Stimulated activated naive CD8-positive, alpha-beta T cell treated with anti-CD3 and anti-CD28 coated beads, Interleukin-15, Interleukin-2, amounts not matched to agents 100 U/mL and 50 U/mL, for 24 hours (primary cell): ENCODE data around the gene FRMD3.
"Not testable (repeated sequence)": the region's sequence is repeated elsewhere in the genome, so short reads cannot be mapped to it uniquely, and the experiment has no call there.

Experiments
- ATAC-seq: fragments of 150-1000 bp; cut with Tn5 transposase; one replicate; pipeline ENCODE4 v1.10.0; 2021
- DNase-seq: peaks from one replicate; pipeline ENCODE4 v3.0.0; 2021

FRMD3 gene

DNA sequence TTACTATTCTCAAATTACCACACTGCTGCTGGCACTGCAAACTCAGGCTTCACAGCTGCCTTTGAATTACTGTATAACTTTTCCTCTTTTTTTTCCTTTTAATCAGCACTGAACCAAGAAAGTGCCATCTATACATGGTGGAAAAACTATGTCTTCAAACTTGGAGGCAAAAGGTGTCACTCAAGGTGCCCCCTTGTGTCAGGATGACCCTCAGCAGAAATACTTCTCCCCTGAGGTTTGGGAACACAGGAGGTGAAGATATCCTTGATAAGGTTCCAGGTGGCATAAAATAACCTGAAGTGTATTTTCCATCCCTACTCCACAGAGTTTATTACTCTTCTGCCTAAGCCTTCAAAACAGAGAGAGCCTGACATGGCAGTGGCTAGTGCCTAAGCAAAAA lies 14.5 kb downstream of the FRMD3 start:
- ATAC-seq = no peak
- DNase-seq = no peak

DNA sequence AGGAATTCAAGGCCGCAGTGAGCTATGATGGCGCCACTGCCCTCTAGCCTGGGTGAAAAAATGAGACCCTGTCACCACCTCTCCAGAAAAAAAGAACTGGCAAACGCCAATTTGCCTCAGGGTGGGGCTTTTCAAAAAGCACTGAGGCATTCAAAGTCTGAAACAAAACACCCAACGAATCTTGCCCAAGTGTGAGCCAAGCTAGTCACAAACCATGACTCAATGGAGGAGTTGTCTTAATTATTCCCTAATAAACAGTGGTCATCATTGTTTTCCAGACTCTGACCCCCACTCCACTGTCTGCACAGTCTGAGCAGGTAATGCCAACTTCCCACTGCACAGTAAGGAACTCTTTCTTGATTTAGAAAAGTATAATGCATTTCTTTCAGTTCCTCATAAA lies 16.8 kb downstream of the FRMD3 start:
- ATAC-seq (no peak), DNase-seq (no peak)

DNA sequence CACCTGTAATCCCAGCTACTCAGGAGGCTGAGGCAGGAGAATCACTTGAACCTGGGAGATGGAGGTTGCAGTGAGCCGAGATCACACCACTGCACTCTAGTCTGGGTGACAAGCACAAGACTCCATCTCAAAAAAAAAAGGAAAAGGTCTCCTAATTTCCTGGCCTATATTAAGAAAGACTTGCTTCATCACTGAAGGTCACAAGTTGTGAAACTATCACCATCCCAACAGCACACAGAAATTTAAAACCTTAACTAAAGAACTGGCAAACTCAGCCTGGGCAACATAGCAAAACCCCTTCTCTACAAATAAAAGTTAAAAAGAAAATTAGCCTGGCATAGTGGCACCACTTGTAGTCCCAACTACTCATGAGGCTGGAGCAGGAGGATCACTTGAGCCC lies 17.2 kb downstream of the FRMD3 start:
- no peak for ATAC-seq
- DNase-seq = no peak

DNA sequence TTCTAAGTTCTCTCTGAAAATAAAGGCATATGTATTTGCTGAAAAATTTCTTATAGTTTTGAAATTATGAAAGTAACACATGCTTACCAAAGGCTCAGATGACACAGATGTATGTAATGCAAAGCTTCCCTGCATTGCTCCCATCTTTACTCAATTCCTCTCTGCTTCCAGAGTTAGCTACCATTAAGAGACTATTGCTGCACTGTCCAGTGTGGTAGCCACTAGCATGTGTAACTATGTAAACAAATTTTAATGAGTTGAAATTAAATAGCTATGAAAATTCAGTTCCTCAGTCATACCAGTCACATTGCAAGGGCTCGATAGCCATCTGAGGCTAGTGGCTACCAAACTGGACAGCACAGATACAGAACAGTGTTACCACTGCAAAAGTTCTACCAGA lies 17.9 kb downstream of the FRMD3 start:
- no peak for ATAC-seq

DNA sequence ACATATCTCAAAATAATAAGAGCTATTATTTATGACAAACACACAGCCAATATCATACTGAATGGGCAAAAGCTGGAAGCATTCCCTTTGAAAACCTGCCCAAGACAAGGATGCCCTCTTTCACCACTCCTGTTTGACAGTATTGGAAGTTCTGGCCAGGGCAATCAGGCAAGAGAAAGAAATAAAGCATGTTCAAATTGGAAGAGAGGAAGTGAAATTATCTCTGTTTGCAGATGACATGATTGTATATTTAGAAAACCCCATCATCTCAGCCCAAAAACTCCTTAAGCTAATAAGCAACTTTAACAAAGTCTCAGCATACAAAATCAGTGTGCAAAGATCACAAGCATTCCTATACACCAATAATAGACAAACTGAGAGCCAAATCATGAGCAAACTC lies 20.2 kb downstream of the FRMD3 start:
- not testable (repeated sequence) for DNase-seq, ATAC-seq

More for the DNA sequence above, 17.9 kb downstream of the FRMD3 start:
- no peak for DNase-seq

DNA sequence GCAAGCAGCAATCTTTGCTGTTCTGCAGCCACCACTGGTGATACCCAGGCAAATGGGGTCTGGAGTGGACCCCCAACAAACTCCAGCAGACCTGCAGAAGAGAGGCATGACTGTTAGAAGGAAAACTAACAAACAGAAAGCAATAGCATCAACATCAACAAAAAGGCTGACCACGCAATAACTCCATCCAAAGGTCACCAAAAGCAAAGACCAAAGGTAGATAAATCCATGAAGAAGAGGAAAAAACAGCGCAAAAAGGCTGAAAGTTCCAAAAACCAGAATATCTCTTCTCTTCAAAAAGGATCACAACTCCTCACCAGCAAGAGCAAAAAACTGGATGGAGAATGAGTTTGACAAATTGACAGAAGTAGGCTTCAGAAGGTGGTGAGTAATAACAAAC lies 23.4 kb downstream of the FRMD3 start:
- DNase-seq (no peak), ATAC-seq (no peak)

DNA sequence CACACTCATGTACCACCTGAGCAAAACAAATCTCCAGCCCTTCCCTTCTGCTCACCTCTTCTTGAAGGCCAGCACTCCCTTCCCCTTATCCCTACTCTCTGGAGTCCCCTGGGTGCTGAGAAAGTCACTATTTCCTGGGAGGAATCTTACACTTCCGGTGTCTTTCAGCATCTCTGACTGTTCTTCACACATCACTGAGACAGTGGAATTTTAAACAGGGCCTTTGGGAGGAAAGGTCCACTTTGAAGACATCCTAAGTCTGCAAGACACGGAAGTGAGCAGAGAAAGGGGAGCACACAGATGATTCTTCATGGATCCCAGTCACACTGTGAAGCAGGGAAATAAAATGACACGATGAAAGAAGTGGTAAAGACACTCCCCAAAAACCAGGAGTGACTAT lies 25.6 kb downstream of the FRMD3 start:
- no peak for DNase-seq
- ATAC-seq = no peak

DNA sequence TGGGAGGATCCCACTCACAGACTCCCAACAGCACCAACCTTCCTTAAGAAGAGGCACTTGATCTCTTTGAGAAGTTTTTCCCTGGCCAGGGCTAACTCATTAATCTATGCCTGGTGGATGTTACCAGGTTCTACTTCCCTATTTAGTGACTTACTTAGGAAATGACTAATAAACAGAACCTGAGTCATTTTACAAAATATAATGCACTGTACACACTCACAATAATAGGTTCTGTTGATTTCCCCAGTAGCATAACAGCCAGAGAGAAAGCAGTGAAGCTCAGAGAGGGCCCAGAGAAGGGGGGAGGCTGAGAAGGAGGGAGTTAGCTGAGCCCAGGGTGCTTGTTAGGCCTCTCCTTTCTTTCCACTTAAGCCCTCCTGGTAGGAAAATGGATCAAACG lies 27.1 kb downstream of the FRMD3 start:
- DNase-seq (no peak), ATAC-seq (no peak)

DNA sequence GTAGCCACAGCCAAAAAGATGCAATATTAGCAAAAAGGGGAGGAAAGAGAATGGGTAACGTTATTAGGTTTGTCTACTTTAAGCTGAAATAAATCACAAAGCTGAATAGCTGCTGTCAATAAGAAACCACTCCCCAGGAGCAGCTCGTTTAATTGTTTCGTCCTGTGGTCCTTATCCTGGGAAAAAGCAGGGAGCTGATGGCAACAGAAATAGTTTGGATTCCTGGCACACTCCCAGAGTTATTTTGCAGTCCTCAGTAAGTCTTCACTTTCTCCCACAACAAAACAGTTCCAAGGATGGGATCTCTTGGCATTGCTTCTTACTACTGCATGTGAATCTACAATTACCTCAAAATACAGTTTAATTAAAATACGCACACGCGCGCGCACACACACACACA lies 28.8 kb downstream of the FRMD3 start:
- DNase-seq (no peak), ATAC-seq (no peak)

DNA sequence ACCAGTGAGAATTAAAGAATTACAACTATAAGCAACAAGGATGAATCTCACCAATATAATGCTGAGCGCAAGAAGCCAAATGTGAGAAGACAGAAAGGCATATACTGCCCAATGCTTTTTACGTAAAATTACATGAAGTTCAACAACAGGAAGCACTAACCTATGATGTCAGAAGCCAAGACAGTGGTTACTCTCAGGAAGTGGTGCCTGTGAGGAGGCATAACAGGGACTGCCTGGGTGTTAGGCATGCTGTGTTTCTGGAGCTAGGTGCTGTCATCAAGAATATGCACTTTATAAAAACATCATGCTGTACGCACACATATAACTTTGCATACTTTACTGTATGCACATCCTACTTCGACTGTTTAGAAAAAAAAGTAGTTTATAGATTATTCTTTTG lies 30.1 kb downstream of the FRMD3 start:
- peak; percentile 34 for ATAC-seq
- no peak for DNase-seq

DNA sequence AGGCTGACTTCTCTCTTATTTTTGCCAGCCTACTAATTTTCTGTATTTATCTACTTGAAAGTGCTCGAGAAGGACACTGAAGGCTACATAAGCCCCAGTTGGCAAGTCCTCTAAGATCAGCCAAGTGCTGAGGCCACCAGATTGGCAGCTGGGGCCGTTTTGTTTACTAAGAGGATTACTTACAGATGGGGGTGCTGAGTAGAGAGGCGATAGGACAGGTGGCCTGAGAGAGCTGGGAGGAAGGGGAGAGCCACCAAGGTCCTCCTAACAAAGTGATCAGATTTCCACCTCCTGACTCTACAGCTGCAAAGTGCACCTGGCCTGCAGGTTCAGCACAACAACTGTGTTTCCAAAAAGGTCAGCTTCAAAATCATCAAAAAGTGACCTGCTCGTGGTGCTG lies 32.9 kb downstream of the FRMD3 start:
- no peak for DNase-seq
- ATAC-seq = no peak

DNA sequence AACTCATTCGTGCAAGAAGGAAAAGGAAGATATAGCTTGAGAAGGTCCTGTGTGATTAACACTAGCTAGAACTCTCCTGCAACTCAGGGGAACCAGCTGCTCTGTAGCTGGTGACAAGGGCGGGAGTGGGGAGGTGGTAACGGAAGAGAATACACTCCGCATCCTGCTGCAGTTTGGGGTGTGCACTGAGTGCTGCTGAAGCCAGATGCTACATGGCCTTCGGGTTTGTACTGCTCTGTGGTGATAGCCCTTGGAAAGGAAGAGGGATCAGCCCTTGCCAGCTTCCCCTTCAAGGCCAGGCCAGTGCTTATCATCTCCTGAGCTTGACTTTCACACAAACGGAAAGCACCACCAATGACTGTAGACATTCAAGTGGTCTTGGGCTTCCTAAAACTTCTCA lies 34.3 kb downstream of the FRMD3 start:
- DNase-seq = no peak
- ATAC-seq = no peak

DNA sequence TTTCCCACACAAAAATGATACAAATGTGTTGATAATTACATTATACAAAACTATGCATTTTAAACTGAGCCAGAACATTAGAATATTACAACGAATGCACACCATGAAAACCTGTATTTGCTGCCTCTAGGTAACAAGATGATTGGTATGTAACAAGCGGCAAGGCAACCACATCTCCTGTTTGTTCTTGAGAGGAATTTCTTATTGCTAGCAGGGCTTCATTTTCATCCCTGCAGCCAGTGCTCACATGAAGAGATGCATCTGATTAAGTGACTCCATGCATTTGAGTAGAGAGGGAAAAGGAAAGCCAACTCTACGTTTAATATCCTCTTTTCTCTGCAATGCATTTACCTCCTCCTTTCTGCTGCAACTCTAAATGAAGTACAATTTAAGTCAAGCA lies 36.6 kb downstream of the FRMD3 start:
- no peak for ATAC-seq
- no peak for DNase-seq

DNA sequence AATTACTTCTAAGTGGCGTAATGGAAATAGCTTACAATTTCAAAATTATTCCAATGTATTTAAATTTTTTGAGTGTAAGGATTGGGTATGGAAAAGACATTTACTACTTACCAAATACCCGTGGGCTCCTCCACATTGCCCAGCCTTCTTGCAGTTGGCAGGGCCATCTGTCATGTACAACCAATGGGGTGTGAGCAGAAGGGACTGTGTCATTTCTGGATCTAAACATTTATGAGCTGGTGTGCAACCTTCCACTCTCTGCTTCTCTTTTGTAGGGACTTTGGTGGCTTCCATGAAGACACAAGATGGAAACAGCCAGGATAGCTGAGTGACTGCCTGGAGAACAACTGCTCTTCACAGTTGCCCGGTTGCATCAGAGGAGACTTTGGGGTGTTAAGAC lies 40.8 kb downstream of the FRMD3 start:
- DNase-seq (no peak), ATAC-seq (no peak)

DNA sequence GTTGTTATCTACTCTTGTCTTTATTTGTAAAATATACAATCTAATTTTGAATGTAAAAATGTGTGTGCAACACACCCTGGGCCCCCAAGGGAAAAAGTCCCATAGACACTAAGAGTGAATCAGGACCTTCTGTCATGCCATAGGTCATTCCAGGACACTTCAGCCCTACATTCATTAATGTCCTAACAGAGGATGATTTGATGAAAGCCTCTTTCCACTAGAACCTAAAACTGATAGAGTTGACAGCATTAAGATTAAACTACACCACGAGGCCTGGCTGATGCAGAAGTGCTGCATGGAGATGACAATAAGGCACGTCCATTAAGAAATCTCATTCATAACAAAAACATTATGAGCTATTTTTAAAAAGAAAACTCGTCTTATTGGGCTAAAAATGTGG lies 46.2 kb downstream of the FRMD3 start:
- ATAC-seq (no peak), DNase-seq (no peak)

DNA sequence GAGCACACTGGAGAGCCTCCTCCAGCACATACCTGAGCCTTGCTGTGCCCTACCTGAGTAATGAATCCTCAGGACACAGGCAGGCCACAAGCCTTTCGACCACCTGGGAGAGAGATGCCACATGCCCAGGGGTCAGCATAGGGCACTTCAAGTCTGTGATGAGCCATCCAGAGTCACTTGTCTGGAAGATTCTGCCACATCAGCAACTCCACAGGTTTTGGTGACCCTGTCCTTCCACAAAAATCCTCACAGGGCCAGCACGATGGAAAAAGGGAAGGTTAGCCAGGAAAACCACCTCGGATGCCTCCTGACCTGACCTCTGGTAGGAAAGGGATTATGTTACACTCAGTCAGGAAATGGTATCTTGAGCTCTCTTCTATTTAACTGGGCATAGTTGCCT lies 46.8 kb downstream of the FRMD3 start:
- ATAC-seq = no peak

DNA sequence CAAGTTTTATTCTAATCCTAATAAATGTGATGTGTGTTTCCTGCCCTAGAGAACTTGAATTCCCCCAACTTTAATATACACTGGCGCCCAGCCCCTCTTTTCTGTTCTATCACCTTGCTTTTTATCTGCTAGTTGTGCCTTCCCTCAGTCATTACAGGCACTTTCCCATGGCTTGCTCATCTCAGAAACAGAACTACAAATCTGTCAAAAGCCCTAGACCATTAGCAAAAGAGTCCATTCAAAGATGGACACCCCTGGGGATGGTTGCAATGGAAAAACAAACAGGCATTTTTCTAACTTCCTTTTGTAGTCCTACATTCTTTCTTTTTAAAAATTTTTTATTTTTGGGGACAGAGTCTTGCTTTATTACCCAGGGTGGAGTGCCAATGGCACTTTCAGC lies 48.2 kb downstream of the FRMD3 start:
- DNase-seq (no peak), ATAC-seq (no peak)

More for the DNA sequence above, 46.8 kb downstream of the FRMD3 start:
- no peak for DNase-seq

DNA sequence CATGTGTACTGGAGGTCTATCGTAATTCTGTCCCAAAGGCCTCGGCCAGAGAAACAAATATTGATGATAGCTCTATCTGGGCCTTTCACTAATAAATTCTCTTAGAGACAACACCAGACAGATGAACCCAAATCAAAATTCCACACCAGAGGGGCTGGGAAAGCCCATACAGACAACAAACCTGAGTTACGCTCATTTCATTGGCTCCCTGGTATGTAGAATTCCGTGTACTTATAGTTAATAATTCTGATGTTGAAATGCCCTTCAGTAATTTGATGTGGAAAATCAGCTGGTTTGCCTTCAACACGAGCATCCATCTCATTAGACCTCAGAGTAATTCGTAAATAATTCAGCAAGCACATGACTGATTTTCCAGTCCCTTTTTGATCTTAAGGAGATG lies 53.2 kb downstream of the FRMD3 start:
- DNase-seq (no peak), ATAC-seq (no peak)

DNA sequence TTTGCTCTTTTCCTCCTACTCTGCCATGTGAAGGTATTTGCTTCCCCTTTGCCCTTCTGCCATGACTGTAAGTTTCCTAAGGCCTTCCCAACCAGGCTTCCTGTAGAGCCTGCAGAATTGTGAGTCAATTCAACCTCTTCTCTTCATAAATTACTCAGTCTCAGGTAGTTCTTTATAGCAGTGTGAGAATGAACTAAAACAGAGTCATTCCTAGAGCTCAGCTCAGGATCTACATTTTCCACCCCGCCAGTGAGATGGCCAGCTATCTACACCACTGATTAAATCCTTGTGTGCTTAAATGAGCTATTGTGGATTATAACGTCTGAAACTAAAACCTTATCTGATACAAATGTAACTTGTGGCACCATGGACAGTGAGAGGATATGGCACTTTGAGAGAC lies 55.0 kb downstream of the FRMD3 start:
- DNase-seq = no peak
- no peak for ATAC-seq

DNA sequence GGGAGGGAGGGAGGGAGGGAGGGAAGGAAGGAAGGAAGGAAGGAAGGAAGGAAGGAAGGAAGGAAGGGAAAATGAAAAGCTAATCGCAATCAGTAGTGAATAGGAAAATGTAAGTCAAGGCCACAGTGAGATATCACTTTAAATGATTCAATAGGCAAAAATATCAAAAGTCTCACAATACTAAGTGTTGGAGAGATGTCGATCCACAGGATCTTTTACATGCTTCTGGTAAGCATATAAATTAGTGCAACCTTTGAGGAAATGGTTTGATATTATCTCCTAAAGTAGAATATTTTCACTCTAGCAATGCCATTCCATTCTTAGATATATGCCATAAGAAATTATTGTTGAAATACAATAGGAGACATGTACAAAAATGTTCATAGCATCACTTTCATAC lies 58.4 kb downstream of the FRMD3 start:
- ATAC-seq (no peak), DNase-seq (no peak)

DNA sequence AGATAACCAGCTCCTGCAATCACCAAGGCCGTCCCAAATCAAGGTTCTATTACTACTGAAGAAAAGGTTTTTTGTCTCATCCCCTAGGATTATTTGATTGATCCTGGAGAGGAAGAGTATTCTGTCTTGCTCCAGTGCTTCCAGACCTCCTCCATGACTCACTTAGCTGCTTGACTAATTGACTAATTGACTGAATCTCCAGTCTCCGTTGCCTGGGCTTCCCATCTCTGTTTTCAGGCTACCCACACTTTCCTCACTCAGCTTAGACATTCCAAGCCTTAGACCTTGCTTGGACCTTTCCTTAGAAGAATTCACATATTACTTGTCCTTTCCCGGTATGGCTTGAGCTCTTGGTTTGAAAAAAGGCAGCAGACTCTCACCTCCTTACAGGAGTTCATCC lies 60.6 kb downstream of the FRMD3 start:
- ATAC-seq = no peak

DNA sequence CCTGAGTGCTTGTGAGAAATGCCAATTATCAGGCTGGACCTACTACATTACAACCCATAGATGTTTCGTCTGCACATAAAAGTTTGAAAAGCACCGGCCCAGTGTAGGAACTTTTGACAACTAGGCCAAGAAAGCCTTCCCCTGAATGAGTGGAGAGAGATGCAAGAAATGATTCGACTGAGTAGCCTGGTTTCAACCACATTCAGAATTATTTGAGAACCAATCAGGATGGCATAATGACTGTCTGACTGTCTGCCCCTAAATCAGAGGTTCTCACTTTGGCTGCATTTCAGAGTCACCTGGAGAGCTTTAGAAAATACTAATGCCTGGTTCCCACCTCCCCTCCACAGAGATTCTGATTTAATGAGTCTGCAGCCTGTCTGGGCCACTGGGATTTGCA lies 61.1 kb downstream of the FRMD3 start:
- DNase-seq (no peak), ATAC-seq (no peak)

More for the DNA sequence above, 60.6 kb downstream of the FRMD3 start:
- no peak for DNase-seq

DNA sequence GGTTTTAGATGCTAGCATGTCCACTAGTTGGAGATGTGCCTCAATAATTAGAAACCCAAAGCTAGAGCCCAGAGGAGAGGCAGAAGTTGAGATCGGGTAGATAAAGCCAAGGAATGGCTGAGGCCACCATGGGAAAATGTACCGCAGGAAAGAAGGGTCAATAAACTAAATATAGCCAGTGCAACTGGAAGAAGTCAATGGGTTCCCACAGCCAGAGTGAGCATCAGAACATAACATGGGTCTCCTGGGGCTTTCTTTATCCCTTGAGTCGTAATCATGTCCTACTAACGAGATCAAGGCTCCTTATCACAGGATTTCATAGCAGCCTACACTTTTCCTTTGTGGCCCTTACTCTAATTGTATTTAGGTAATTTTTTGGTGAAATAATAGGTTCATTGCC lies 61.7 kb downstream of the FRMD3 start:
- DNase-seq (no peak), ATAC-seq (no peak)

DNA sequence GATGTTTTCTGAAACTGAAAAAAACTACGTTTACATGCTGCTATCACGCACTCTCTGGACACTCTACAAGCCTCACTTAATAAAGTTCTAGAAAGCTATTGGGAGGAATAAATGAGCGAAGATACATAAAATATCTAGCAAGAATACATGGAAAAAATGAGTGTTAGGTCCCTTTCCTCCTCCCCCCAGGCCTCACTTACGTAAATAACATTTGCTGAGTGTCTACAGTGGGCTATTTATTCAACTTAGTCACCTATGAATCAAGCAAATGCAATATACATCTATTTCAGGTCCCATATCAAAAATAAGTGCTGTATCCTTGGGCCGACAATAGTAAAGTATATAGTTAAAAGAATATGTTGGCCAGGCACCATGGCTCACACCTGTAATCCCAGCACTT lies 62.5 kb downstream of the FRMD3 start:
- DNase-seq (no peak), ATAC-seq (no peak)

DNA sequence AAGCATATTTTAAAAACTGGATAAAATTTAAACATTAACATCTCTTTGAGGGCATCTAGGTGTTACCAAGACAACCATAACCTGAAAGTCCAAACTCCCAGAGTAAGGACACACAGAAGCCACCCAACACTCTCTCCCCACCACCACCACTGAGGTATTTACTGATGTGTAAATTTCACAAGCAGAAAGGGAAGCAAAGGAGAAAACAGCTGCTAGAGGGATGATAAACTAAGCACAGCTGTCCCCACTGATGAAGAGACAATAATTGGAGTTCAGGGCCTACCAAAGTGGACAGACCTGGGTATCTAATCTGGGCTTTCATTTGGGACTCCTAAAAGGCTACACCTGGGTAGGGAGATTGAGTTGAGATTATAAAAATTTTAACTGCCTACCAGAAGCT lies 63.6 kb downstream of the FRMD3 start:
- DNase-seq = no peak
- no peak for ATAC-seq
